Neuron (in vitro differentiated cells): Measurements from ENCODE around the gene MYO3B.

Experiments
- H2AFZ ChIP-seq: one replicate; pipeline ENCODE4 v1.6.1; 2013; ENCODE audit warnings: low read depth, mild to moderate bottlenecking, inconsistent platforms, low read length, moderate library complexity
- H3K27me3 ChIP-seq: one replicate; pipeline ENCODE4 v1.6.1; 2013; ENCODE audit warnings: low read length; ENCODE audit not compliant: insufficient read depth
- H3K36me3 ChIP-seq: one replicate; pipeline ENCODE4 v1.6.1; 2013; ENCODE audit warnings: low read length; ENCODE audit not compliant: insufficient read depth
- H3K4me1 ChIP-seq: one replicate; pipeline ENCODE4 v1.6.1; 2013; ENCODE audit warnings: low read length; ENCODE audit not compliant: insufficient read depth
- H3K4me3 ChIP-seq: 2 replicates; pipeline ENCODE4 v1.5.1; 2013; ENCODE audit warnings: mild to moderate bottlenecking, low read length, moderate library complexity
- H3K9me3 ChIP-seq: one replicate; pipeline ENCODE4 v1.6.1; 2013; ENCODE audit warnings: low read length

MYO3B gene

GRCh38 chr2:170148161-170148560 is 29.8 kb upstream of the MYO3B start:
- Histone ChIP-seq H2AFZ (no peak overlapping the region), H3K27me3 (peaks cover 3% of the 10 kb centered on the region), H3K9me3 (peaks cover 2% of the 10 kb centered on the region), H3K4me3 (no peak overlapping the region), H3K36me3 (no peaks in the 10 kb centered on the region), H3K4me1 (no peaks in the 10 kb centered on the region)

- H3K27me3 ChIP-seq: peaks cover 6% of the 10 kb centered on the region
- peaks cover 2% of the 10 kb centered on the region for H3K9me3 ChIP-seq
- no peaks in the 10 kb centered on the region for H3K36me3 ChIP-seq
Observed at GRCh38 chr2:170152421-170152820, 25.5 kb upstream of the MYO3B start.

GRCh38 chr2:170155022-170155722 is 22.8 kb upstream of the MYO3B start:
- Histone ChIP-seq H3K36me3 (no peaks in the 10 kb centered on the region), H3K4me1 (no peaks in the 10 kb centered on the region), H2AFZ (no peak overlapping the region), H3K27me3 (peaks cover 6% of the 10 kb centered on the region), H3K4me3 (no peak overlapping the region), H3K9me3 (peaks cover 2% of the 10 kb centered on the region)

More at GRCh38 chr2:170152421-170152820, 25.5 kb upstream of the MYO3B start:
- Histone ChIP-seq H3K4me3 (no peak overlapping the region), H2AFZ (no peak overlapping the region), H3K4me1 (no peaks in the 10 kb centered on the region)

- H3K27me3 ChIP-seq: peaks cover 6% of the 10 kb centered on the region
- no peaks in the 10 kb centered on the region for H3K36me3 ChIP-seq
- H2AFZ ChIP-seq: no peak overlapping the region
- H3K9me3 ChIP-seq: peaks cover 2% of the 10 kb centered on the region
- H3K4me1 ChIP-seq: no peaks in the 10 kb centered on the region
- no peak overlapping the region for H3K4me3 ChIP-seq
Observed at GRCh38 chr2:170155723-170156253, 22.2 kb upstream of the MYO3B start.

- H2AFZ ChIP-seq: no peak overlapping the region
- no peak overlapping the region for H3K4me3 ChIP-seq
- H3K4me1 ChIP-seq: no peaks in the 10 kb centered on the region
- H3K36me3 ChIP-seq: no peaks in the 10 kb centered on the region
- H3K9me3 ChIP-seq: peaks cover 2% of the 10 kb centered on the region
- H3K27me3 ChIP-seq: peaks cover 6% of the 10 kb centered on the region
Observed at GRCh38 chr2:170156592-170156991, 21.4 kb upstream of the MYO3B start.

GRCh38 chr2:170157025-170157684 is 20.8 kb upstream of the MYO3B start:
- Histone ChIP-seq H2AFZ (no peak overlapping the region), H3K4me1 (no peaks in the 10 kb centered on the region), H3K36me3 (no peaks in the 10 kb centered on the region), H3K4me3 (no peak overlapping the region), H3K9me3 (peaks cover 2% of the 10 kb centered on the region), H3K27me3 (peaks cover 6% of the 10 kb centered on the region)

GRCh38 chr2:170159060-170159459 is 18.9 kb upstream of the MYO3B start:
- no peaks in the 10 kb centered on the region for H3K36me3 ChIP-seq
- no peak overlapping the region for H3K4me3 ChIP-seq
- H3K4me1 ChIP-seq: no peaks in the 10 kb centered on the region

GRCh38 chr2:170161516-170162270 is 16.3 kb upstream of the MYO3B start:
- peaks cover 4% of the 10 kb centered on the region for H3K27me3 ChIP-seq
- no peak overlapping the region for H3K4me3 ChIP-seq
- no peak overlapping the region for H2AFZ ChIP-seq
- no peaks in the 10 kb centered on the region for H3K9me3 ChIP-seq
- no peaks in the 10 kb centered on the region for H3K4me1 ChIP-seq
- H3K36me3 ChIP-seq: no peaks in the 10 kb centered on the region

More at GRCh38 chr2:170159060-170159459, 18.9 kb upstream of the MYO3B start:
- Histone ChIP-seq H3K27me3 (peaks cover 6% of the 10 kb centered on the region), H3K9me3 (no peaks in the 10 kb centered on the region), H2AFZ (no peak overlapping the region)

- no peaks in the 10 kb centered on the region for H3K9me3 ChIP-seq
- H2AFZ ChIP-seq: no peak overlapping the region
- no peak overlapping the region for H3K4me3 ChIP-seq
- H3K27me3 ChIP-seq: no peaks in the 10 kb centered on the region
- H3K36me3 ChIP-seq: no peaks in the 10 kb centered on the region
- H3K4me1 ChIP-seq: no peaks in the 10 kb centered on the region
Observed at GRCh38 chr2:170162271-170162632, 15.7 kb upstream of the MYO3B start.

- Histone ChIP-seq H3K4me1 (no peaks in the 10 kb centered on the region), H3K36me3 (no peaks in the 10 kb centered on the region), H3K4me3 (no peak overlapping the region), H3K9me3 (no peaks in the 10 kb centered on the region), H2AFZ (no peak overlapping the region), H3K27me3 (no peaks in the 10 kb centered on the region)
Observed at GRCh38 chr2:170163411-170164065, 14.4 kb upstream of the MYO3B start.

- H3K4me3 ChIP-seq: no peak overlapping the region
- H3K27me3 ChIP-seq: no peaks in the 10 kb centered on the region
- H3K9me3 ChIP-seq: no peaks in the 10 kb centered on the region
- no peaks in the 10 kb centered on the region for H3K36me3 ChIP-seq
- H3K4me1 ChIP-seq: no peaks in the 10 kb centered on the region
- no peak overlapping the region for H2AFZ ChIP-seq
Observed at GRCh38 chr2:170165129-170165528, 12.8 kb upstream of the MYO3B start.

GRCh38 chr2:170166735-170167134 is 11.2 kb upstream of the MYO3B start:
- Histone ChIP-seq H3K27me3 (no peaks in the 10 kb centered on the region), H3K9me3 (no peaks in the 10 kb centered on the region), H3K4me3 (no peak overlapping the region), H3K4me1 (no peaks in the 10 kb centered on the region), H2AFZ (no peak overlapping the region), H3K36me3 (no peaks in the 10 kb centered on the region)
